GM12875 (cell line): ENCODE data around the gene ZNF335.

Experiments used
- H3K4me3 ChIP-seq: one replicate; pipeline ENCODE4 v1.5.1; 2011; ENCODE audit warnings: low read depth, low read length, control low read depth
- CTCF ChIP-seq: IDR thresholded peaks from 2 replicates; pipeline ENCODE4 v1.5.1; 2011; ENCODE audit warnings: low read depth, mild to moderate bottlenecking, control low read depth, inconsistent platforms, low read length, moderate library complexity, borderline replicate concordance; ENCODE audit not compliant: insufficient read depth

The ZNF335 gene, protein sequence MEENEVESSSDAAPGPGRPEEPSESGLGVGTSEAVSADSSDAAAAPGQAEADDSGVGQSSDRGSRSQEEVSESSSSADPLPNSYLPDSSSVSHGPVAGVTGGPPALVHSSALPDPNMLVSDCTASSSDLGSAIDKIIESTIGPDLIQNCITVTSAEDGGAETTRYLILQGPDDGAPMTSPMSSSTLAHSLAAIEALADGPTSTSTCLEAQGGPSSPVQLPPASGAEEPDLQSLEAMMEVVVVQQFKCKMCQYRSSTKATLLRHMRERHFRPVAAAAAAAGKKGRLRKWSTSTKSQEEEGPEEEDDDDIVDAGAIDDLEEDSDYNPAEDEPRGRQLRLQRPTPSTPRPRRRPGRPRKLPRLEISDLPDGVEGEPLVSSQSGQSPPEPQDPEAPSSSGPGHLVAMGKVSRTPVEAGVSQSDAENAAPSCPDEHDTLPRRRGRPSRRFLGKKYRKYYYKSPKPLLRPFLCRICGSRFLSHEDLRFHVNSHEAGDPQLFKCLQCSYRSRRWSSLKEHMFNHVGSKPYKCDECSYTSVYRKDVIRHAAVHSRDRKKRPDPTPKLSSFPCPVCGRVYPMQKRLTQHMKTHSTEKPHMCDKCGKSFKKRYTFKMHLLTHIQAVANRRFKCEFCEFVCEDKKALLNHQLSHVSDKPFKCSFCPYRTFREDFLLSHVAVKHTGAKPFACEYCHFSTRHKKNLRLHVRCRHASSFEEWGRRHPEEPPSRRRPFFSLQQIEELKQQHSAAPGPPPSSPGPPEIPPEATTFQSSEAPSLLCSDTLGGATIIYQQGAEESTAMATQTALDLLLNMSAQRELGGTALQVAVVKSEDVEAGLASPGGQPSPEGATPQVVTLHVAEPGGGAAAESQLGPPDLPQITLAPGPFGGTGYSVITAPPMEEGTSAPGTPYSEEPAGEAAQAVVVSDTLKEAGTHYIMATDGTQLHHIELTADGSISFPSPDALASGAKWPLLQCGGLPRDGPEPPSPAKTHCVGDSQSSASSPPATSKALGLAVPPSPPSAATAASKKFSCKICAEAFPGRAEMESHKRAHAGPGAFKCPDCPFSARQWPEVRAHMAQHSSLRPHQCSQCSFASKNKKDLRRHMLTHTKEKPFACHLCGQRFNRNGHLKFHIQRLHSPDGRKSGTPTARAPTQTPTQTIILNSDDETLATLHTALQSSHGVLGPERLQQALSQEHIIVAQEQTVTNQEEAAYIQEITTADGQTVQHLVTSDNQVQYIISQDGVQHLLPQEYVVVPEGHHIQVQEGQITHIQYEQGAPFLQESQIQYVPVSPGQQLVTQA (N-terminal part only)

GRCh38 chr20:45971675-45972499 lies at the start of gene ZNF335:
Gene ZNF335 (minus strand): TSS chr20:45972203. CDS start chr20:45971410, 793 bp downstream.
- peak within 1 kb of the TSS; percentile 92 for H3K4me3 ChIP-seq
- no peak for TF ChIP-seq CTCF

DNA sequence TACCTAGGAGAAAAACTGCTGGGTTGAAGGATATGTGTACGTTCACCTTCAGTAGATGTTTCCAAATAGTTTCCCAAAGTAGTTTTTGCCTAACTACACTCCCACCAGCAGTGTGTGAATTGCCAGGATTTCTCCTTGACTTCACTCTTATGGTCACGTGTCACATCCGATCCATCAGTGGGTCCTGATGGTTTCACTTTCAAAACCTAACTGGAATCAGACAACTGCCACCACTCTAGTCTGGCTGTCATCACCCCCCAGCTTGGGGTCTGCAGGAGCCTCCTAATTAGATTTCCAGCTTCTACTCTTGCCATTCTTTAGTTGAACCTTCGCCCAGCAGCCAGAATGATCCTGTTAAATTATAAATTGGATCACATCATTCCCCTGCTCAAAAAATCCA lies 48.6 kb upstream of the ZNF335 start:
- H3K4me3 ChIP-seq: no peak overlapping the region

DNA sequence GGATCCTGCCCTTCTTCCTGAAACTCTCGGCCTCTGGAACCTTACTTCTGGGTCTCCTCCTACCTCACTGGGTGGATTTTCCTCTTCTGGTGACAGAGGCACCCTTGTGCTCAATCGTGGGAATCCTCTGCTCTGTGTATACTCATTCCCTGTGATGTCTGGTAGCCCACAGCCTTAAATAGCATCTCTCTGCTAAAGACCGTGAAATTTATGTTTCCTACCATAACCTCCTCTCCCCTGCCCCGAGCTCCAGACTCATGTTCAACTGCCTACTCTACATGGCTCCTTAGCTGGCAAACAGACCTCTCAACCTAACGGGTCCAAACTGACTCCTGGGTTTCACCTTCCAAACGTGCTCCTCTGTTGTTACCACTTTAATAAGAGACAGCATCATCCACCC lies 46.6 kb upstream of the ZNF335 start:
- H3K4me3 ChIP-seq: no peak overlapping the region
- TF ChIP-seq CTCF: no peak

More for the DNA sequence above, 48.6 kb upstream of the ZNF335 start:
- no peak for TF ChIP-seq CTCF

DNA sequence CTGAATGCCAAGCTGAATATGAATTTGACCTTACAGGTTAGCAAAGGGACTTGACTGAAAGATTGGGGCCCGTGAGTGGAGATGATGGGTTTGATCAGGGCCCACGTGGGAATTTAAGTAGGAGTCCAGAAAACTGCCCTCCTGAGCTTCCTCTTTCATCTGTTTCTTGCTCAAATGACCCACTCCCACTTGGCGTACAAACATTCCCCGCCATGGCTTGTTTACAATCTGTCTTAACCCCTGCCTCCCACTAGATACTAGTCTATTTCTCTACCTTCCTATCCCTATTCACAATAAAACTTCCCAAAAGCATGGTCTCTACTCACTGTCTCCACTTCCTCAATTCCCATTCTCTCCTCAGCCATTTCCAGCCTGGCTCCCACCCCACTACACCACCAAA lies 46.1 kb upstream of the ZNF335 start:
- no peak overlapping the region for H3K4me3 ChIP-seq
- no peak for TF ChIP-seq CTCF

- no peak overlapping the region for H3K4me3 ChIP-seq
- TF ChIP-seq CTCF: no peak
These were observed 45.3 kb upstream of the ZNF335 start for GRCh38 chr20:46017272-46017671.
